GM19372 (cell line): ENCODE results near the gene UXS1.

Experiments used
- ATAC-seq: cut with Tn5 transposase; IDR thresholded peaks from one replicate; pipeline ENCODE4 v1.9.1; 2021; ENCODE audit warnings: mild to moderate bottlenecking, low read depth, moderate library complexity; ENCODE audit not compliant: unreplicated experiment

The UXS1 gene

GRCh38 chr2:106113361-106113966 lies 80.6 kb downstream of the UXS1 start:
- ATAC-seq: no peak

GRCh38 chr2:106111882-106112571 lies 82.1 kb downstream of the UXS1 start:
- no peak for ATAC-seq

- ATAC-seq: no peak
Observed at GRCh38 chr2:106109675-106110424, 84.3 kb downstream of the UXS1 start.

- ATAC-seq: no peak
Observed at GRCh38 chr2:106108791-106109190, 85.3 kb downstream of the UXS1 start.

GRCh38 chr2:106108351-106108750 lies 85.8 kb downstream of the UXS1 start:
- no peak for ATAC-seq

GRCh38 chr2:106107509-106108131 lies 86.5 kb downstream of the UXS1 start:
- ATAC-seq: peak; percentile 65

- ATAC-seq: no peak
Observed at GRCh38 chr2:106106622-106107508, 87.2 kb downstream of the UXS1 start.

GRCh38 chr2:106105151-106105922 lies 88.8 kb downstream of the UXS1 start:
- ATAC-seq: no peak

GRCh38 chr2:106104332-106105062 lies 89.6 kb downstream of the UXS1 start:
- no peak for ATAC-seq

- ATAC-seq: no peak
Observed at GRCh38 chr2:106099691-106100090, 94.4 kb downstream of the UXS1 start.

- no peak for ATAC-seq
Observed at GRCh38 chr2:106098664-106099063, 95.4 kb downstream of the UXS1 start.

- ATAC-seq: no peak
Observed at GRCh38 chr2:106098081-106098480, 96.0 kb downstream of the UXS1 start.

GRCh38 chr2:106097038-106098000 lies 96.8 kb downstream of the UXS1 start:
- no peak for ATAC-seq

- ATAC-seq: no peak
Observed at GRCh38 chr2:106096299-106097037, 97.6 kb downstream of the UXS1 start.

GRCh38 chr2:106095478-106096298 lies 98.4 kb downstream of the UXS1 start:
- ATAC-seq: no peak
